HG03045 (cell line): ENCODE data around the gene DNAJA4.

Experiments
- ATAC-seq: cut with Tn5 transposase; IDR thresholded peaks from one replicate; pipeline ENCODE4 v1.9.1; 2021; ENCODE audit warnings: mild to moderate bottlenecking, moderate library complexity; ENCODE audit not compliant: unreplicated experiment

DNAJA4 gene

GRCh38 chr15:78276064-78276943 lies 11.9 kb downstream of the DNAJA4 start:
- ATAC-seq = no peak

- ATAC-seq = no peak
Measured at GRCh38 chr15:78280319-78281072, 16.1 kb downstream of the DNAJA4 start.

GRCh38 chr15:78282324-78282723 lies 18.0 kb downstream of the DNAJA4 start:
- no peak for ATAC-seq

GRCh38 chr15:78284758-78285157 lies 20.4 kb downstream of the DNAJA4 start:
- ATAC-seq = no peak

- ATAC-seq = no peak
Measured at GRCh38 chr15:78290222-78290621, 25.9 kb downstream of the DNAJA4 start.

GRCh38 chr15:78291052-78291451 lies 26.7 kb downstream of the DNAJA4 start:
- no peak for ATAC-seq

- no peak for ATAC-seq
Measured at GRCh38 chr15:78291698-78292097, 27.3 kb downstream of the DNAJA4 start.

- ATAC-seq = no peak
Measured at GRCh38 chr15:78292219-78292618, 27.9 kb downstream of the DNAJA4 start.

GRCh38 chr15:78299101-78299930 lies 35.0 kb downstream of the DNAJA4 start, which contains the start of gene SKIC8:
TSS of gene SKIC8 (minus strand) at chr15:78299609. CDS start at chr15:78295686, 3,923 bp downstream.
- peak; percentile 90 for ATAC-seq

GRCh38 chr15:78301326-78301725 lies 37.0 kb downstream of the DNAJA4 start:
- no peak for ATAC-seq

- no peak for ATAC-seq
Measured at GRCh38 chr15:78301828-78302227, 37.5 kb downstream of the DNAJA4 start.

- ATAC-seq = no peak
Measured at GRCh38 chr15:78302579-78303312, 38.4 kb downstream of the DNAJA4 start.

- ATAC-seq = no peak
Measured at GRCh38 chr15:78304216-78305066, 40.1 kb downstream of the DNAJA4 start.

GRCh38 chr15:78306176-78306774 lies 41.9 kb downstream of the DNAJA4 start:
- no peak for ATAC-seq

- ATAC-seq = no peak
Measured at GRCh38 chr15:78307976-78308375, 43.6 kb downstream of the DNAJA4 start.

- ATAC-seq = no peak
Measured at GRCh38 chr15:78308422-78309032, 44.2 kb downstream of the DNAJA4 start.

- no peak for ATAC-seq
Measured at GRCh38 chr15:78311292-78311691, 46.9 kb downstream of the DNAJA4 start.

- ATAC-seq = no peak
Measured at GRCh38 chr15:78312536-78312935, 48.2 kb downstream of the DNAJA4 start.

- ATAC-seq = no peak
Measured at GRCh38 chr15:78312957-78313356, 48.6 kb downstream of the DNAJA4 start.
